ENCODE measurements around the gene WDR72.

The WDR72 gene

GRCh38 chr15:53527996-53528395 is 231.5 kb downstream of the WDR72 start:
- no peak for DNase-seq

GRCh38 chr15:53525894-53526293 is 233.6 kb downstream of the WDR72 start:
- DNase-seq = no peak

GRCh38 chr15:53522991-53523390 is 236.5 kb downstream of the WDR72 start:
- DNase-seq = no peak

- no peak for DNase-seq
Measured at GRCh38 chr15:53520996-53521395, 238.5 kb downstream of the WDR72 start.

- DNase-seq = no peak
Measured at GRCh38 chr15:53513431-53513830, 246.0 kb downstream of the WDR72 start.

GRCh38 chr15:53512029-53512428 is 247.4 kb downstream of the WDR72 start:
- no peak for DNase-seq

- DNase-seq = no peak
Measured at GRCh38 chr15:53511175-53511574, 248.3 kb downstream of the WDR72 start.

GRCh38 chr15:53506370-53506769 is 253.1 kb downstream of the WDR72 start:
- DNase-seq = no peak

GRCh38 chr15:53498996-53499395 is 260.5 kb downstream of the WDR72 start:
- DNase-seq = no peak

GRCh38 chr15:53490341-53490740 is 269.1 kb downstream of the WDR72 start:
- no peak for DNase-seq

GRCh38 chr15:53482055-53482454 is 277.4 kb downstream of the WDR72 start:
- no peak for DNase-seq

- no peak for DNase-seq
Measured at GRCh38 chr15:53477981-53478766, 281.3 kb downstream of the WDR72 start.

- DNase-seq = no peak
Measured at GRCh38 chr15:53473886-53474285, 285.6 kb downstream of the WDR72 start.

GRCh38 chr15:53473435-53473834 is 286.0 kb downstream of the WDR72 start:
- no peak for DNase-seq

- no peak for DNase-seq
Measured at GRCh38 chr15:53472883-53473282, 286.6 kb downstream of the WDR72 start.

GRCh38 chr15:53472210-53472609 is 287.3 kb downstream of the WDR72 start:
- no peak for DNase-seq

- DNase-seq = no peak
Measured at GRCh38 chr15:53470743-53471142, 288.7 kb downstream of the WDR72 start.

- DNase-seq = no peak
Measured at GRCh38 chr15:53469422-53469821, 290.0 kb downstream of the WDR72 start.

Measured in activated CD8-positive, alpha-beta memory T cell treated with anti-CD3 and anti-CD28 coated beads for 24 hours (primary cell).